Activated CD4-positive, alpha-beta T cell treated with anti-CD3 and anti-CD28 coated beads, Interleukin-2, amount 50 U/mL, for 1 hour (primary cell): Measurements from ENCODE around the gene CASKIN1.
"Not testable (repeated sequence)": the region's sequence is repeated elsewhere in the genome, so short reads cannot be mapped to it uniquely, and the experiment has no call there.

Source experiments
- DNase-seq: peaks from one replicate; pipeline ENCODE4 v3.0.0-alpha.2; 2020

The CASKIN1 gene

GRCh38 chr16:2196162-2196980 is at the start of gene CASKIN1:
TSS of gene CASKIN1 (minus strand) at chr16:2196605. CDS start at chr16:2196432, 173 bp downstream.
- no peak for DNase-seq

DNA sequence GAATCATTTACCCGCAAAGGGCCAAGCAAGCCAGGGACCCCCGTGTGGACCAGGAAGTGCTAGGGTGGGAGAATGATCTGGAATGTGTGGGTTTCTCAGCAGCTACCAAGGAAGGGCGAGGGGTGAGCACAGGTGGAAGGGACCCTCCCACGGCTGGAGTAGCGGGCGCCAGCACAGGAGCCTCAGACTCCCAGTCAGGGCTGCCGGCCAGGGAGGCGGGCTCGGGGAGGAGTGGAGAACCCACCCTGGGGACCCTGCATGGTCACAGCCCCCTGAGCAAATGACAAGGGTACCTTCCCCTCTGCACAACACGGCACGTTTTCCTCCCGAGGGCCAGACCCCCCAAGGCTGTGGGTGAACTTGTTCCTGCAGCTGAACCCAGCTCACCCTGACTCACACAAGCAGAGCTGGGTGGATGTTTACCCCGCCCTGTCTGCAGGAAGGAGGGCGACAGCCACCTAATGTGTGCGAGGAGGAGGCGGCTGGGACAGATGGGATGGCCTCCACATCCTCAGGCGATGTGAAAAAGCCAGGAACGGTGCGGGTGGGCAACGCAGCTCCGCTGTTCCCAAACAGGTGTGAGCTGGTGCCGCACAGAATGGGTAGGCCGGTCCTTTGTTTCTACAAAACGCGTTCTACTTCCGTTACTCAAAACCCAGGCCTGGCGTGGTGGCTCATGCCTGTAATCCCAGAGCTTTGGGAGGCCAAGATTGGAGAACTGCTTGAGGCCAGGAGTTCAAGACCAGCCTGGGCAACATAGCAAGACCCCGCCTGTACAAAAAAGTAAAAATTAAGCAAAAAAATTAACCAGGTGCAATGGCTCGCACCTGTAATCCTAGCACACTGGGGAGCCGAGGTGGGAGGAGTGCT is 48.8 kb upstream of the CASKIN1 start:
- no peak for DNase-seq

- no peak for DNase-seq
Observed at GRCh38 chr16:2244301-2244700, 47.9 kb upstream of the CASKIN1 start.

DNA sequence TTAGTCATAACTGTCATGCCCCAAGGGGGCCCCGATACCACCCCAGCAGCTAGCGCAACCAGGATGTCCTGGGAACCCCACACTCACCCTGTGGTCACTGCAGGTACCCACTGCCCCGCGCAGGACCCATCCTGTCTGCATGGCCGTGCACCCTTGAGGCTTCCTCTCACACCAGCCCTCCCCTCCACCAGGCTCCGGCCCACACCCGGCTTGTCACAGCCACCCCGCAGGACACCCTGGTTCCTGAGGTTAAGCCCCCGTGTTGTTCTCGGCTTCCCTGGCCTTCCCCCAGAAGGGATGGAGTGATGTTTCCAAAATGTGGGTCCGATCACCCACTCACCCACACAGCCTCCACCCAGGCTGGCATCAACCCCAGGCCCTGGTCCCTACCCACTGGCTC is 47.4 kb upstream of the CASKIN1 start:
- DNase-seq: no peak

GRCh38 chr16:2243031-2243528 is 46.7 kb upstream of the CASKIN1 start:
- no peak for DNase-seq

DNA sequence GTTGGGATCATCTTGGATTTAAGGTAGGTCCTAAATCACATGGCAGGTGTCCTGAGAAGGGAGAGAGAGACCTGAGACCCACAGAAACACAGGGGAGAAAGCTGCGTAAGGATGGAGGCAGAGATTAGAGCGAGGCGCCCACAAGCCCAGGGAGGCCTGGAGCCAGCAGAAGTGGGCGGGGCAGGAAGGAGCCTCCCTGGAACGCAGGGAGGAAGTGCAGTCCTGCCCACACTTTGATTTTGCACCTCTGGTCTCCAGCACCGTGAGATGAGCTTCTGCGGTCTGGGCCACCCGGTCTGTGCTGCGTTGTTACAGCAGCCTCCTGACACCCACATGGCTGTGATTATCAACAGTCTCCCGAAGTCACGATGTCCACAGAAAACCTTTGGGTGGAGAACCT is 46.2 kb upstream of the CASKIN1 start:
- no peak for DNase-seq

DNA sequence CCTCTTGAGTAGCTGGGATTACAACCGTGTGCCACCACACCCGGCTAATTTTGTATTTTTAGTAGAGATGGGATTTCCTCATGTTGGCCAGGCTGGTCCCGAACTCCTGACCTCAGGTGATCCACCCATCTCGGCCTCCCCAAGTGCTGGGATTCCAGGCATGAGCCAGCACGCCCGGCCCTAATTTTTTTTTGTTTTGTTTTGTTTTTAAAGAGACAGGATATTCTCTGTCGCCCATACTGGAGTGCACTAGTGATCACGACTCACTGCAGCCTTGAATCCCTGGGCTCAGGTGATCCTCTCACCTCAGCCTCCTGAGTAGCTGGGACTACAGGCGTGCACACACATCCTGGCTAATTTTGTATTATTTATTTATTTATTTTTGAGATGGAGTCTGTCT is 43.9 kb upstream of the CASKIN1 start:
- DNase-seq: not testable (repeated sequence)

DNA sequence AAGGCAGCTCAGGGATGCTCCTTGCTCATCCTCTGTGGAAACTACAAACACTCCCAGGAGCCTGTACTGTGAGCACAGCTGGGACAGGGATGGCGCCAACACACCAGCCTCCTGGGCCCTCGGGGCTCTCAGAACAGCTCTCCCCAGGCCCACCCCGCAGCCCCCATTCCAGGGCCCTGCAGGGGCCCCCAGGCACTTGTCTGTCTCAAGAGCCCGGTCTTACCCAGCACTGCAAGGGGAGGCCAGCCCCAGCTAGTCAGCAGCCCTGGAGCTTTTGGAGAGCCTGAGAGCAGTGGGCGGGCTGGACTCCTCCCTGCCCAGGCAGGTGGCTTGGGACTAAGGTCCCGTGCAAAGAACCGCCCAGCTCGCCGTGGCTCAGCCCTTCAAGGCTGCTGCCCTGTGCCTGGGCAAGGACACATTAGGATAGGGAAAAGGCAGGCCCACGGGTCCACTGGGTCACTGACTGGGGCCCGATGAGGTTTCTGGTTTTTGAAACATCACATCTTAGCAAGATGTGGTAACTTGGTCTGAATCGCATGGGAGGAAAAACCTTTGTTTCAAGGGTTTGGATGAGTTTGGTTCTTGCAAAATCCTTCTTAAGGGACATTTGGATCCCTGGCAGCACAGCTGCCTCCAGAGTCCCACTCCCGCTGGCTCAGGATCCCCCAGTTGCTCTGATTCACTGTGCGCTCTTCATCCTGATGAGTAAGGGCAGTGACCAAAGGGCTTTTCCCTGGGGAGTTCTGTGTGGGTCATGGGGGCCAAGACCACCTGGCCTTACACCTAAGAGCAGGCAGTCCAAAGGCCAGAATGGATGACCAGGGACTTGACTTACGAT is 42.7 kb upstream of the CASKIN1 start:
- no peak for DNase-seq

GRCh38 chr16:2238150-2238837 is 41.9 kb upstream of the CASKIN1 start:
- no peak for DNase-seq

- DNase-seq: no peak
Observed at GRCh38 chr16:2237493-2238149, 41.2 kb upstream of the CASKIN1 start.

- no peak for DNase-seq
Observed at GRCh38 chr16:2237102-2237482, 40.7 kb upstream of the CASKIN1 start.

DNA sequence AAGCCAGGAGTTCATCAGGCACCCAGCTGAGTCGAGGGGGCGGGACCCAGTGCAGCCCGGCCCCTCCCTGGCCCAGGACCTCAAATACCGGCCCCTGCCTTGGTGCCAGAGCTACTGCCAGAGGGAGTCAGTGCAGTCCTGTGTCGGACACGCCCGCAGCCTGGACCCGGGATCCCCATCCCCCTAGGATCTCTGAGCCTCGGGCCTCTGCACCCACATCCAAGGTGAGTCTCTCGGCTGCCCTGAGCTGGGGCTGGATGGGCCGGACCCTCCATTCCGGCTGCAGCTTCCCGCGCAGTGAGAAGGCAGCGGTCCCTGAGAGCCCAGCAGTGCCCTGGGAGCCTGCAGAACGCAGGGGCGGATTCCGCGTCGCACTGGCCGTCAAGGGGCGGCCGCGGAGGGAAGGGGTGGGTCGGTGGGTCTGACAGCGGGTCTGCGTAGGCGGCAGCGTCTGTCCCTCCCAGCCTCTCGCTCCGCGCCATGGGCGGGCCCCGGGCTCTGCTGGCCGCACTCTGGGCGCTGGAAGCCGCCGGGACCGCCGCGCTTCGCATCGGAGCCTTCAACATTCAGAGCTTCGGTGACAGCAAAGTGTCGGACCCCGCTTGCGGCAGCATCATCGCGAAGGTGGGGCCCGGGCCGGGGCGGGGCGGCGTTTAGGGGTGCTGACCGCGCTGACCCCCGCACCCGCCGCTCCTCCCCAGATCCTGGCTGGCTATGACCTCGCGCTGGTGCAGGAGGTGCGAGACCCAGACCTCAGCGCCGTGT is 40.1 kb upstream of the CASKIN1 start, which contains the start of gene DNASE1L2:
Gene DNASE1L2, plus strand, starts transcription at position 108 of the 765 bp plus-strand sequence. Its CDS starts 373 bp downstream, at position 481.
- DNase-seq: no peak

- no peak for DNase-seq
Observed at GRCh38 chr16:2235695-2236336, 39.4 kb upstream of the CASKIN1 start.

DNA sequence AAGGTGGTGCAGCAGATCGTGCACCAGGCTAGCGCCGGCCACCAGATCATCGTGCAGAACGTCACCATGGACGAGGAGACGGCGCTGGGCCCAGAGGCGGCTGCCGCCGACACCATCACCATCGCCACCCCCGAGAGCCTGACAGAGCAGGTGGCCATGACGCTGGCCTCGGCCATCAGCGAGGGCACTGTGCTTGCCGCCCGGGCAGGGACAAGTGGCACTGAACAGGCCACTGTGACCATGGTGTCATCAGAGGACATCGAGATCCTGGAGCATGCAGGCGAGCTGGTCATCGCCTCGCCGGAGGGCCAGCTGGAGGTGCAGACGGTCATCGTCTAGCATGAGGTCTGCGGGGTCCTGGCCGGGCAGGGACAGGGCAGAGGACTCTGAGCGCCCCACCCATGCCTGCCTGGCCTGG is 38.8 kb upstream of the CASKIN1 start:
- no peak for DNase-seq

DNA sequence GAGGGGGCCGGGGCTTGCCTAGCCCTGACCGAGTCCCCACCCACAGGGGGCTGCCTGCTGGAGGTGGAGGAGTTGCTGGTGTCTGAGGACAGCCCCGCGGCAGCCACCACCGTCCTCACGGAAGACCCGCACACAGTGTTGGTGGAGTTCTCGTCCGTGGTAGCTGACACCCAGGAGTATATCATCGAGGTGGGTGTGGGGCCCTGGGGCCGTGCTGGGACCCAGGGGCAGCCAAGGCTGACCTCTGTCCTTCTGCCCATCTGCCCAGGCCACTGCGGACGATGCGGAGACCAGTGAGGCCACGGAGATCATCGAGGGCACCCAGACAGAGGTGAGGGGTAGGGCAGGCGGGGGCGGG is 38.4 kb upstream of the CASKIN1 start:
- DNase-seq: no peak

- no peak for DNase-seq
Observed at GRCh38 chr16:2233872-2234812, 37.7 kb upstream of the CASKIN1 start.

DNA sequence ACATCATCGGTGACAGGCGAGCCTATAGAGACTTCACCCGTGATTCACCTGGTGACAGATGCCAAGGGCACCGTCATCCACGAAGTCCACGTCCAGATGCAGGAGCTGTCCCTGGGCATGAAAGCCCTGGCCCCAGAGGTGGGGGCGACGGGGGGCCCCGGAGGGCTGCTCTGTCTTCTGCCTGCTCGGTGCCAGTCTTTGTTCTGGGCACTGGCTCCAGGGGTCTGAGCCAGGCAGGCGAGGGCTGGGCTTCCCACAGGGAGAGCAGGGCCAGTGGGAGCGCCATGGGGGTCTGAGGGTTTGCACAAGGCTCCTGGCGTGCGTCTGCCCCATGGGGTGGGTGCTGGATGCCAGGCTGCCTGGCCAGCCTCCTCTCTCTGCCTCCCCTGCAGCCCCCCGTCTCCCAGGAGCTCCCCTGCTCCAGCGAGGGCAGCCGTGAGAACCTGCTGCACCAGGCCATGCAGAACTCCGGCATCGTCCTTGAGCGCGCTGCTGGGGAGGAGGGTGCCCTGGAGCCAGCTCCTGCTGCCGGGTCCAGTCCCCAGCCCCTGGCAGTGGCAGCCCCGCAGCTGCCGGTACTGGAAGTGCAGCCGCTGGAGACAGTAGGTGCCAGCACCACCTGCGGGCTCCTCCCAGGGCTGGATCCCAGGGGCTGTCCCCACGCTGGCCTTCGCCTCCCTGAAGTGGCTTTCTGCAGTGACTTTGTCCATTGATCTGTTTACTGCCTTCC is 36.8 kb upstream of the CASKIN1 start:
- DNase-seq: no peak
